Stomach (tissue), 4 donors: ENCODE data around the gene LIMA1.

Experiments used
- POLR2A ChIP-seq, 4 donors: fragments of 450-650 bp; IDR thresholded peaks; one replicate each; pipeline ENCODE4 v1.6.1; 2016; ENCODE audit warnings: antibody characterized with exemption in 4 of 4, control low read depth in 2 of 4, mild to moderate bottlenecking in 1 of 4, moderate library complexity in 1 of 4
- POLR2AphosphoS5 ChIP-seq, 3 donors: sonication (generic); formaldehyde crosslinking; IDR thresholded peaks; one replicate each; pipeline ENCODE4 v1.6.1; 2016; ENCODE audit warnings: antibody characterized with exemption in 3 of 3
- TF ChIP-seq, protein P1 (sequence below), 7 experiments: fragments of 450-650 bp in 4 of 7; fragments of 200-600 bp in 3 of 7; sonication (generic) in 3 of 7; IDR thresholded peaks; one replicate each; pipeline ENCODE4 v1.5.1; 2016 to 2019; ENCODE audit warnings: antibody characterized with exemption in 7 of 7, control low read depth in 2 of 7, mild to moderate bottlenecking in 1 of 7

DNA sequence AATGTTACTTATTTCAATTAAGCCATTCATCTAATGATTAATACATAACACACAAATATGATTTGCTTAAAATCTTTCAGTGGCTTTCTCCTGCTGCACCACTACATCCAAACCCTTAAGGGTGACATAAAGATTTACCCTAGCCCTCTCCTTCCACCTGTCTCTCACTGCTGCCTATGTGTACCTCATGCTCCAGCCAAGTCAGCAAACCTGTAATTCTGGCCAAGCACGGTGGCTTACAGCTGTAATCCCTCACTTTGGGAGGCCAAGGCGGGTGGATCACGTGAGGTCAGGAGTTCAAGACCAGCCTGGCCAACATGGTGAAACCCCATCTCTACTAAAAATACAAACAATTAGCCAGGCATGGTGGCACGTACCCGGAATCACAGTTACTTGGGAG, 84.5 kb downstream of the LIMA1 start:
- TF ChIP-seq, protein P1, sequence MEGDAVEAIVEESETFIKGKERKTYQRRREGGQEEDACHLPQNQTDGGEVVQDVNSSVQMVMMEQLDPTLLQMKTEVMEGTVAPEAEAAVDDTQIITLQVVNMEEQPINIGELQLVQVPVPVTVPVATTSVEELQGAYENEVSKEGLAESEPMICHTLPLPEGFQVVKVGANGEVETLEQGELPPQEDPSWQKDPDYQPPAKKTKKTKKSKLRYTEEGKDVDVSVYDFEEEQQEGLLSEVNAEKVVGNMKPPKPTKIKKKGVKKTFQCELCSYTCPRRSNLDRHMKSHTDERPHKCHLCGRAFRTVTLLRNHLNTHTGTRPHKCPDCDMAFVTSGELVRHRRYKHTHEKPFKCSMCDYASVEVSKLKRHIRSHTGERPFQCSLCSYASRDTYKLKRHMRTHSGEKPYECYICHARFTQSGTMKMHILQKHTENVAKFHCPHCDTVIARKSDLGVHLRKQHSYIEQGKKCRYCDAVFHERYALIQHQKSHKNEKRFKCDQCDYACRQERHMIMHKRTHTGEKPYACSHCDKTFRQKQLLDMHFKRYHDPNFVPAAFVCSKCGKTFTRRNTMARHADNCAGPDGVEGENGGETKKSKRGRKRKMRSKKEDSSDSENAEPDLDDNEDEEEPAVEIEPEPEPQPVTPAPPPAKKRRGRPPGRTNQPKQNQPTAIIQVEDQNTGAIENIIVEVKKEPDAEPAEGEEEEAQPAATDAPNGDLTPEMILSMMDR (IDR thresholded peaks at IDR 0.05): no peak
- TF ChIP-seq POLR2A (IDR thresholded peaks at IDR 0.05) (no peak), POLR2AphosphoS5 (IDR thresholded peaks at IDR 0.05) (no peak)
